Right lobe of liver (tissue), 6 donors: ENCODE data around the gene INPP5A. TPM values are rescaled to one million over a fixed set of nuclear protein-coding genes. Genes with fewer than 3 reads are reported as not detected.
A peak's percentile ranks its signal among the peaks of the same experiment; 100 is the strongest.

ENCODE experiments used
- ATAC-seq, 4 donors: fragments of 200-7000 bp; cut with Tn5 transposase; one replicate each; pipeline ENCODE4 v1.9.1; 2020; ENCODE audit warnings: mild to moderate bottlenecking in 4 of 4, moderate library complexity in 4 of 4
- DNase-seq, 3 donors: peaks; one replicate each; pipeline ENCODE4 v3.0.0-alpha.2; 2020
- H3K27ac ChIP-seq, 3 donors: fragments of 200-600 bp; one replicate each; pipeline ENCODE4 v1.8.0; 2022
- H3K27me3 ChIP-seq, 2 donors: fragments of 200-600 bp; one replicate each; pipeline ENCODE4 v1.8.0; 2022
- H3K36me3 ChIP-seq, 4 donors: fragments of 200-600 bp; sonication (generic) in 1 of 4; one replicate each; pipeline versions ENCODE4 v1.5.1 to v1.8.0; 2017 to 2022; ENCODE audit warnings: control low read depth in 1 of 4
- H3K4me1 ChIP-seq, 4 donors: fragments of 200-600 bp; sonication (generic) in 1 of 4; one replicate each; pipeline versions ENCODE4 v1.5.1 to v1.8.0; 2017 to 2022; ENCODE audit warnings: control low read depth in 1 of 4
- H3K4me3 ChIP-seq, 3 donors: fragments of 200-600 bp; one replicate each; pipeline ENCODE4 v1.8.0; 2022
- H3K9me3 ChIP-seq, 4 donors: fragments of 200-600 bp; sonication (generic) in 1 of 4; one replicate each; pipeline versions ENCODE4 v1.5.1 to v1.8.0; 2017 to 2022; ENCODE audit warnings: control low read depth in 1 of 4
- POLR2A ChIP-seq: fragments of 450-650 bp; IDR thresholded peaks from one replicate; pipeline ENCODE4 v1.6.1; 2017; ENCODE audit warnings: antibody characterized with exemption, mild to moderate bottlenecking
- WGBS: methylation state at CpG from one replicate; pipeline ENCODE4 v1.1.6; 2018; ENCODE audit warnings: low coverage, low lambda C conversion rate; ENCODE audit not compliant: insufficient coverage; ENCODE audit errors: missing lambda C conversion rate; 5-methylcytosine and 5-hydroxymethylcytosine counted together
- intact Hi-C, 2 donors: fragments of 100-400 bp; cut with DNase I; formaldehyde crosslinking; loops; one replicate each; pipeline versions ENCODE4 v1.11.2 to v1.14.1; 2022
- total RNA-seq, 6 experiments: library from RNA; depleted of rRNA in 2 of 6; stranded (reverse); fragments of >200 nt in 2 of 6; fragmentation: NEBNext Ultra II Directional in 3 of 6; extraction: Animal tissue kit (Norgen Biotek cat#: 25700) in 3 of 6; gene quantifications; one replicate each; pipeline versions ENCODE4 v1.1.0 to v1.2.4, GENCODE V29; 2016 to 2023
- TF ChIP-seq, protein P1 (sequence below), 4 donors: fragments of 200-600 bp in 3 of 4; fragments of 450-650 bp in 1 of 4; IDR thresholded peaks; one replicate each; pipeline versions ENCODE4 v1.5.1 to v1.8.0; 2016 to 2022; ENCODE audit warnings: antibody characterized with exemption in 4 of 4, mild to moderate bottlenecking in 2 of 4
- donor health status: DM: no; HTN: yes; CAD: no.
- donor health status: DM: no; HTN: no; CAD: no.
- donor health status: DM: no; HTN: no; CAD: no.
- donor health status: DM: no; HTN: yes; CAD: no.
- donor health status: DM: no; HTN: yes; CAD: no.

INPP5A gene
- total RNA-seq, 6 experiments from 2014 or later: 12.5 to 24.6 (median 16.9) TPM

DNA sequence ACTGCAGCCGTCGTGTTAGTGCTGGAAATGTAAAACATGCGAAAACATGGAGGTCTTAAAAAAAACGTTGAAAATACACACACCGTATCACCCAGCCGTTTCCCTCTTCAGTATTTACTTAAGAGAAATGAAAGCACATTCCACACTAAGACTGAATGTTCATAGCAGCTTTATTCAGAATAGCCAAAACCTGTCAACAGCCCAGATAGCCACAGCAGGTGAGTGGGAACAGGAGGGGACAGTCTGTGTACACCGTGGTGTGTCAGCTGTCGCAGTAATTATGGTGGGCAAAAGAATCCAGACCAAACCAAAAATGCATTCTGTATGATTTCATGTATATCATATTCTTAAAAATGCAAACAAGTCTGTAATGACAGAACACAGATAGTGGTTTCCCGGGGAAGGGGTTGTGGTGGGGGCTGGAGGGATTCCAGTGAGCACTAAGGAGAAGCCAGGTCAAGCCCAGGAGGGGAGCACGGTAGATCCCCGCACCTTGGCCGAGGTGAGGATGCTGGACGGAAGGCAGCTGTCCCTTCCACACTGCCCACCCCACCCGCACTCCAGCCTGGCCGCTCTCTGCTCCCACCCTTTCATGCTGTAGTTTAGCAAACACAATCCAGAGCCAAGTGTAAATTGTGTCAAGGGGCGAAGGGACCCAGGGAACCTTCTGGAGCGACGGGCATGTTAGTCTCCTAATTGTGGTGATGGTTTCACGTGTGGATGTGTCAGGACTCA, 124.8 kb downstream of the INPP5A start:
- no peaks in the 10 kb centered on the region for H3K9me3 ChIP-seq
- H3K4me3 ChIP-seq: no peak overlapping the region
- intact Hi-C loops: loop anchor here in 1 of 2 donors (10.0 kb wide), 1 partner anchor 122 kb away; the partner anchor contains the start of gene NKX6-2
- DNase-seq (peak in 1 of 3 donors; percentile 40), ATAC-seq (no peak)
- no peak overlapping the region for H3K27ac ChIP-seq
- peaks cover 0 to 5% (median 2%) of the 10 kb centered on the region in 4 donors for H3K36me3 ChIP-seq
- H3K27me3 ChIP-seq: no peaks in the 10 kb centered on the region
- peaks cover 0 to 10% (median 0%) of the 10 kb centered on the region in 4 donors for H3K4me1 ChIP-seq
- WGBS: 92% methylated on average over 8 of the region's 19 CpGs
- TF ChIP-seq POLR2A: no peak
- TF ChIP-seq, protein P1, sequence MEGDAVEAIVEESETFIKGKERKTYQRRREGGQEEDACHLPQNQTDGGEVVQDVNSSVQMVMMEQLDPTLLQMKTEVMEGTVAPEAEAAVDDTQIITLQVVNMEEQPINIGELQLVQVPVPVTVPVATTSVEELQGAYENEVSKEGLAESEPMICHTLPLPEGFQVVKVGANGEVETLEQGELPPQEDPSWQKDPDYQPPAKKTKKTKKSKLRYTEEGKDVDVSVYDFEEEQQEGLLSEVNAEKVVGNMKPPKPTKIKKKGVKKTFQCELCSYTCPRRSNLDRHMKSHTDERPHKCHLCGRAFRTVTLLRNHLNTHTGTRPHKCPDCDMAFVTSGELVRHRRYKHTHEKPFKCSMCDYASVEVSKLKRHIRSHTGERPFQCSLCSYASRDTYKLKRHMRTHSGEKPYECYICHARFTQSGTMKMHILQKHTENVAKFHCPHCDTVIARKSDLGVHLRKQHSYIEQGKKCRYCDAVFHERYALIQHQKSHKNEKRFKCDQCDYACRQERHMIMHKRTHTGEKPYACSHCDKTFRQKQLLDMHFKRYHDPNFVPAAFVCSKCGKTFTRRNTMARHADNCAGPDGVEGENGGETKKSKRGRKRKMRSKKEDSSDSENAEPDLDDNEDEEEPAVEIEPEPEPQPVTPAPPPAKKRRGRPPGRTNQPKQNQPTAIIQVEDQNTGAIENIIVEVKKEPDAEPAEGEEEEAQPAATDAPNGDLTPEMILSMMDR (IDR thresholded peaks at IDR 0.05): no peak

DNA sequence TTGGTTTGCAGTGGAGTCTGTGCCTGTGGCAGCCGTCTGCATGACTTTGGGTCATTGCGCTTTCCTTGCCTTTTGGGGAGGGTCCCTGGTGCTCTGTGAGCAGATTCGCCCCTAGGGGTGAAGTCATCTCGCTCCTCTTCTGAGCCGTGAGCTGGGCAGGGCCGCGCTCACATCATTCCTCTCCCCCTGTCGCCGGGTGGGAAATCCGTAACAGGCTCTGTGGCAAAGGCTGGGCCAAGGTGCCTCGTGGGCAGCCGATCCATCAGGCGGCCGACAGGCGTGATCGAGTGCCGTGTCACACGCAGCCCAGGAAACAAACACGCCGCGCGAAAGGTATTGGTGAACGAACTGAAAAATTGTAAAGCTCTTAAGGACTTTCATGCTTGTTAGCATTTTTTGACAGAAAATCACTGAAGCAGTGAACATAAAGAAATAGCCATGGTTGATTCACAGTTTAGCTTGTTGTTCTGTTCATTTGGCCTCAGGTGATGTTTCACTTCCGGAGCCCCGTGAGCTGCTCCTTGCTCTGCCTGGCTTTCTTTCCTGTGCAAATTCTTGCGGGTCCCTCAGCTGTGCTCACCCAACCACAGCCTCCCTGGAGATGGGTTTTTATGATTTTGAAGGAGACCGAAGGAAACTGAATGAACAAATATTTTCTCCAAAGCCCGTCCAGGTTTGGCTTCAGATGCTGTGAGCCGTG, 126.2 kb downstream of the INPP5A start:
- TF ChIP-seq, protein P1 (IDR thresholded peaks at IDR 0.05): no peak
- no peak for TF ChIP-seq POLR2A
- DNase-seq: peak in 1 of 3 donors; percentile 27
- Histone ChIP-seq H3K36me3 (peaks cover 0 to 5% (median 2%) of the 10 kb centered on the region in 4 donors), H3K9me3 (no peaks in the 10 kb centered on the region), H3K27me3 (no peaks in the 10 kb centered on the region), H3K4me1 (no peaks in the 10 kb centered on the region), H3K27ac (no peak overlapping the region), H3K4me3 (no peak overlapping the region)
- intact Hi-C loops: loop anchor here in 1 of 2 donors (10.0 kb wide), 1 partner anchor 121 kb away; the partner anchor contains the start of gene NKX6-2
- 94% methylated on average over 23 of the region's 29 CpGs for WGBS
- ATAC-seq: no peak

DNA sequence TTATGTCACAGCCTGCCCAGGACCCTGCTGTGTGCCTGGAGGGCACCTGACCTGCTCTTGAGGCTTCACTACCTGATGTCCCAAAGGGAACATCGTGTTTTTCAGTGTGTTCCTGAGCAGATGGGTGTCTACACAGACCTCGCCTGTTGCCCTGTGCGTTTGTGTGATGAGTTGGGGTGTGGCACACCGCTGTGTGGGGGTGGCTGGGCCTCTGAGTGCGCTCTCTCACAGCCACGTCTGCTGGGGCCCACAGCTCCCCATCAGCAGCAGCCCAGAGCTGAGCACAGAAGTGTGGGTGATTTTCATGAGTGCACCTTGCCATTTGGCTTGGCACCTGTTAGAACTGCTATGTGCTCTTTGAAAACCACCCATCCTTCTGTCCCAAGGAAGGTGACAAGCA, 126.8 kb downstream of the INPP5A start:
- Histone ChIP-seq H3K4me1 (no peaks in the 10 kb centered on the region), H3K36me3 (peaks cover 0 to 5% (median 2%) of the 10 kb centered on the region in 4 donors), H3K27me3 (no peaks in the 10 kb centered on the region), H3K27ac (no peak overlapping the region), H3K9me3 (no peaks in the 10 kb centered on the region), H3K4me3 (no peak overlapping the region)
- TF ChIP-seq POLR2A: no peak
- TF ChIP-seq, protein P1 (IDR thresholded peaks at IDR 0.05): no peak
- intact Hi-C loops: loop anchor here in 1 of 2 donors (10.0 kb wide), 1 partner anchor 120 kb away; the partner anchor contains the start of gene NKX6-2
- no CpG with 5 or more reads among the region's 6 CpGs for WGBS
- ATAC-seq (peak in 1 of 4 donors; percentile 17), DNase-seq (peak in 1 of 3 donors; percentile 25)

DNA sequence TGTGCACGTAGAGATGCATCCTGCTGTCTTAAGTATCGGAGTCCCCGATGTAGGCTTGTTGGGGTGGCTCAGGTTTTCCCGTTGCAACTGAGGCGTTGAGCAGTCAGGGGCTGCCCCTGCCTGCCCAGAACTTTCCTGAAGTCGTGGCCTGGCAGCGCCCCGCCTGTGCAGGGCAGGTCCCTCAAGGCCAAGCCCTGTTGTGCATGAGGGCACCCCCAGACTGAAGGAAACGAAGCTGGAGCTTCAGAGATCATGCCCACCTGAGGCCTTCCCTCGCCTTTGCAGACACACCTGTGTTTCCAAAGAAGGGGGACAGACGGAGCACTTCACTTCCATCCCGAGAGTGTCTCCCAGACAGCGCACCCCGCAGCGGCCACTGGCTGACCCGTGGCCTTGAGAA, 127.3 kb downstream of the INPP5A start:
- 97% methylated on average over 5 of the region's 16 CpGs for WGBS
- Histone ChIP-seq H3K27ac (no peak overlapping the region), H3K27me3 (no peaks in the 10 kb centered on the region), H3K4me3 (no peak overlapping the region), H3K4me1 (no peaks in the 10 kb centered on the region), H3K9me3 (no peaks in the 10 kb centered on the region), H3K36me3 (peaks cover 0 to 5% (median 2%) of the 10 kb centered on the region in 4 donors)
- peak in 1 of 3 donors; percentile 36 for DNase-seq
- TF ChIP-seq POLR2A: no peak
- TF ChIP-seq, protein P1 (IDR thresholded peaks at IDR 0.05): no peak
- ATAC-seq: no peak
- intact Hi-C loops: loop anchor here in 1 of 2 donors (10.0 kb wide), 1 partner anchor 120 kb away; the partner anchor contains the start of gene NKX6-2
